Astrocyte of the spinal cord (primary cell): Measurements from ENCODE around the gene ROS1.

Source experiments
- DNase-seq: peaks from one replicate; pipeline ENCODE4 v3.0.0; 2011; ENCODE audit warnings: low read depth, low spot score
- H3K4me3 ChIP-seq: 2 replicates; pipeline ENCODE4 v1.5.1; 2011; ENCODE audit warnings: low read depth, mild to moderate bottlenecking, low read length, moderate library complexity
- in situ Hi-C: cut with HindIII; loops from 2 replicates; pipeline ENCODE4 v1.10.0; 2017; ENCODE audit warnings: low sequenced_read_pairs
- TF ChIP-seq, protein P1 (sequence below): IDR thresholded peaks from 2 replicates; pipeline ENCODE4 v1.5.1; 2012; ENCODE audit warnings: low read depth, mild to moderate bottlenecking, low read length, inconsistent platforms

ROS1 gene

DNA sequence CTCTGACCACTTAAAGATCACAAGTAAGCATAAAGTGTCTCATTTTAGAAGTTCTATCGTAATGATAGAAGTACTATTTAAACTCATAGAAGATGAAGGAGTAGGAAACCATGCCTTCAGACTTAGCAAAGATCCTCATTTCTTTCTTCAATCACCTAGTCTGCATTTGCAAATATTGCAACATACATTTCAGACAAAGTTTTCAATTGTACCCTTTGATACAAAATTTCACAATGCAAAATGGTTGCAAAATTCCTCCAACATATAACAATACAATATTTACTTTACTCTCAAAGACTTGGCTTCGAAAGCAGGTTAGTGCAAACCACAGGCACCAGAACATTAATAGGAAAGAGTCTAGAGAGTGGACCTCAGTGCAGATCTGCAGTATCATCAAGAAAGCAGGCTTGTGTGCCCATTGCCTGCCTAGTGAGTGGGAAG is 16.1 kb upstream of the ROS1 start:
- peak; percentile 67 for DNase-seq
- TF ChIP-seq, protein P1, sequence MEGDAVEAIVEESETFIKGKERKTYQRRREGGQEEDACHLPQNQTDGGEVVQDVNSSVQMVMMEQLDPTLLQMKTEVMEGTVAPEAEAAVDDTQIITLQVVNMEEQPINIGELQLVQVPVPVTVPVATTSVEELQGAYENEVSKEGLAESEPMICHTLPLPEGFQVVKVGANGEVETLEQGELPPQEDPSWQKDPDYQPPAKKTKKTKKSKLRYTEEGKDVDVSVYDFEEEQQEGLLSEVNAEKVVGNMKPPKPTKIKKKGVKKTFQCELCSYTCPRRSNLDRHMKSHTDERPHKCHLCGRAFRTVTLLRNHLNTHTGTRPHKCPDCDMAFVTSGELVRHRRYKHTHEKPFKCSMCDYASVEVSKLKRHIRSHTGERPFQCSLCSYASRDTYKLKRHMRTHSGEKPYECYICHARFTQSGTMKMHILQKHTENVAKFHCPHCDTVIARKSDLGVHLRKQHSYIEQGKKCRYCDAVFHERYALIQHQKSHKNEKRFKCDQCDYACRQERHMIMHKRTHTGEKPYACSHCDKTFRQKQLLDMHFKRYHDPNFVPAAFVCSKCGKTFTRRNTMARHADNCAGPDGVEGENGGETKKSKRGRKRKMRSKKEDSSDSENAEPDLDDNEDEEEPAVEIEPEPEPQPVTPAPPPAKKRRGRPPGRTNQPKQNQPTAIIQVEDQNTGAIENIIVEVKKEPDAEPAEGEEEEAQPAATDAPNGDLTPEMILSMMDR = no peak
- H3K4me3 ChIP-seq = no peak overlapping the region
- in situ Hi-C loops = no loop called here

DNA sequence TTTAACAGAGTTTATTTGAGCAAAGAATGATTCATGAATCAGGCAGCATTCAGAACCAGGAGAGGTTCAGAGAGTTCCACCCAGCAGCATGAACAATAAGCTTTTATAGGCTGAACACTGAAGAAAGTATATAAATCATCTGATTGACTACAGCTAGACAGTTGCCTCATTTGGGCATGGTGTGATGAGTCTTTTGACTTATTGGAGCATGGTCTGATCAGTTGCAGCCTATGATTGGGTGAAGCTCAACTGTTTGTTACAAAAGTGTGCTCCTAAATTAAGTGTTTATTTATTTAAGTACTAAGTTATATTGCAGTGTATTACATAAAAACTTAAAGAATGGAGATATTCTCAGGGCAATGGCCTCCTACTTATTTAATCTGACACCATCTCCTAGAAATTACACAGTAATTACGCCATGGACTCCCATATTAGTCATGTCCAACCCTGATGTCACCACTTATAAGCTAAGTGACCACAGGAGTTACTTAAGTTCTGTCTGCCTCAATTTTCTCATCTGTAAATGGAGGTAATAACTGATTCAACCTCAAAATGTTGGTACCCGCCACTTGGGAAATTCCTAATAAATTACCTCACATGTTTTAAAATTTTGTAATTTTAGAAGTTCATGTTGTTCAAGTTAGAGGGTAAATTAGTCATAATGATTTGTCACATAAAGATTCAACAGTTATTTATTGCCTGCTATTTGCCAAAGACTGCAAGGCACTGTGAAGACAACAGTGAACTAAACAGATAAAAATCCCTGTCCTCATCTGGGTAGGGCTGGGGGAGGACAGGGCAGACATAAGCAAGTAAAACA is 15.2 kb upstream of the ROS1 start:
- peak; percentile 87 for DNase-seq
- TF ChIP-seq, protein P1 = no peak
- H3K4me3 ChIP-seq = no peak overlapping the region
- in situ Hi-C loops = no loop called here

- in situ Hi-C loops = no loop called here
- H3K4me3 ChIP-seq = no peak overlapping the region
- TF ChIP-seq, protein P1 = no peak
- no peak for DNase-seq
Observed at GRCh38 chr6:117432273-117432672, 6.5 kb upstream of the ROS1 start.

DNA sequence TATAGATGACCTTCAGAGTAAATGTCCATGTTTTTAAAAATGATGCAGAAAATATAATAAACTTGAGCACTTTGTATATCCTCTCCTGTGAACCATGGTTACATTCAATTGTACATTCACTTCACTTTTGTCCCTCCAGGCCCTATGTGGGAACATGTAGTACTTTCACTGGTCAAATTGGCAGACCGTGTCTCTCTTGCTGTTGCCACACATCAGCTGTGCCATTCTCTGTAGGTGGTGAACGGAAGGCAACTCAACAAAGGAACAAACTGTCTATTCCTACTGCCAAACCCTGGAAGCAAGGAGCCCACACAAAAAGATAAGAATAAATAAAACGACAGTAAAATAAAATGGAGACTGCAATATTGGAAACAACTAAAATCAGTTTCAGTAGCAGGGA is 2.0 kb downstream of the ROS1 start:
- no peak overlapping the region for H3K4me3 ChIP-seq
- in situ Hi-C loops = no loop called here
- no peak for DNase-seq
- TF ChIP-seq, protein P1 = no peak

GRCh38 chr6:117418320-117418719 is 7.4 kb downstream of the ROS1 start:
- H3K4me3 ChIP-seq = no peak overlapping the region
- DNase-seq = no peak
- TF ChIP-seq, protein P1 = no peak
- in situ Hi-C loops = no loop called here

- TF ChIP-seq, protein P1 = no peak
- in situ Hi-C loops = no loop called here
- no peak overlapping the region for H3K4me3 ChIP-seq
- DNase-seq = peak; percentile 4
Observed at GRCh38 chr6:117417851-117418250, 7.9 kb downstream of the ROS1 start.
